ENCODE measurements around the gene PIP5K1C. TPM values are rescaled to one million over a fixed set of nuclear protein-coding genes. Genes with fewer than 3 reads are reported as not detected.
"Not testable (repeated sequence)": the region's sequence is repeated elsewhere in the genome, so short reads cannot be mapped to it uniquely, and the experiment has no call there.

Gene PIP5K1C
- polyA plus RNA-seq, 1 donor, result 23.0 TPM

- Histone ChIP-seq H3K4me3 (ENCODE audit: low read length) (no peak overlapping the region), H3K9me3 (ENCODE audit: control insufficient read depth, low read depth, low read length) (no peaks in the 10 kb centered on the region), H3K4me1 (ENCODE audit: control insufficient read depth, insufficient read depth, low read length) (peaks cover 41% of the 10 kb centered on the region), H3K27me3 (ENCODE audit: control insufficient read depth, insufficient read depth, low read length) (no peaks in the 10 kb centered on the region), H3K27ac (ENCODE audit: low read length) (peak overlapping the region; percentile 66), H3K36me3 (ENCODE audit: control insufficient read depth, insufficient read depth, low read length) (peaks cover 24% of the 10 kb centered on the region)
- WGBS (ENCODE audit: insufficient coverage, low lambda C conversion rate), result no CpG with 5 or more reads among the region's 17 CpGs
- no peak for DNase-seq
Measured at GRCh38 chr19:3667766-3668165, 32.5 kb downstream of the PIP5K1C start.

- H3K36me3 ChIP-seq (ENCODE audit: control insufficient read depth, insufficient read depth, low read length), result peaks cover 25% of the 10 kb centered on the region
- peaks cover under 1% of the 10 kb centered on the region for H3K9me3 ChIP-seq (ENCODE audit: control insufficient read depth, low read depth, low read length)
- no peak overlapping the region for H3K27ac ChIP-seq (ENCODE audit: low read length)
- H3K4me3 ChIP-seq (ENCODE audit: low read length), result no peak overlapping the region
- no CpG with 5 or more reads among the region's 18 CpGs for whole genome bisulfite sequencing (ENCODE audit: insufficient coverage, low lambda C conversion rate)
- DNase-seq, result no peak
- no peaks in the 10 kb centered on the region for H3K27me3 ChIP-seq (ENCODE audit: control insufficient read depth, insufficient read depth, low read length)
- peaks cover 39% of the 10 kb centered on the region for H3K4me1 ChIP-seq (ENCODE audit: control insufficient read depth, insufficient read depth, low read length)
Measured at GRCh38 chr19:3667037-3667638, 33.1 kb downstream of the PIP5K1C start.

- not testable (repeated sequence) for H3K27me3 ChIP-seq (ENCODE audit: control insufficient read depth, insufficient read depth, low read length); H3K9me3 ChIP-seq (ENCODE audit: control insufficient read depth, low read depth, low read length); H3K4me3 ChIP-seq (ENCODE audit: low read length); H3K27ac ChIP-seq (ENCODE audit: low read length); DNase-seq
- peaks cover 36% of the 10 kb centered on the region for H3K4me1 ChIP-seq (ENCODE audit: control insufficient read depth, insufficient read depth, low read length)
- H3K36me3 ChIP-seq (ENCODE audit: control insufficient read depth, insufficient read depth, low read length), result peaks cover 32% of the 10 kb centered on the region
- WGBS (ENCODE audit: insufficient coverage, low lambda C conversion rate), result no CpG with 5 or more reads among the region's 14 CpGs
Measured at GRCh38 chr19:3666545-3666856, 33.8 kb downstream of the PIP5K1C start.

GRCh38 chr19:3665681-3666544 is 34.4 kb downstream of the PIP5K1C start:
- no peak overlapping the region for H3K27ac ChIP-seq (ENCODE audit: low read length)
- peaks cover 38% of the 10 kb centered on the region for H3K36me3 ChIP-seq (ENCODE audit: control insufficient read depth, insufficient read depth, low read length)
- DNase-seq, result peak; percentile 33 to 43
- H3K4me3 ChIP-seq (ENCODE audit: low read length), result no peak overlapping the region
- peaks cover 7% of the 10 kb centered on the region for H3K9me3 ChIP-seq (ENCODE audit: control insufficient read depth, low read depth, low read length)
- peaks cover 31% of the 10 kb centered on the region for H3K4me1 ChIP-seq (ENCODE audit: control insufficient read depth, insufficient read depth, low read length)
- no peaks in the 10 kb centered on the region for H3K27me3 ChIP-seq (ENCODE audit: control insufficient read depth, insufficient read depth, low read length)
- WGBS (ENCODE audit: insufficient coverage, low lambda C conversion rate), result no CpG with 5 or more reads among the region's 40 CpGs

- H3K4me1 ChIP-seq (ENCODE audit: control insufficient read depth, insufficient read depth, low read length), result peaks cover 31% of the 10 kb centered on the region
- H3K27ac ChIP-seq (ENCODE audit: low read length), result no peak overlapping the region
- DNase-seq, result no peak
- no CpG with 5 or more reads among the region's 19 CpGs for WGBS (ENCODE audit: insufficient coverage, low lambda C conversion rate)
- no peak overlapping the region for H3K4me3 ChIP-seq (ENCODE audit: low read length)
- no peaks in the 10 kb centered on the region for H3K27me3 ChIP-seq (ENCODE audit: control insufficient read depth, insufficient read depth, low read length)
- peaks cover 43% of the 10 kb centered on the region for H3K36me3 ChIP-seq (ENCODE audit: control insufficient read depth, insufficient read depth, low read length)
- H3K9me3 ChIP-seq (ENCODE audit: control insufficient read depth, low read depth, low read length), result peaks cover 7% of the 10 kb centered on the region
Measured at GRCh38 chr19:3664879-3665642, 35.2 kb downstream of the PIP5K1C start.

- Histone ChIP-seq H3K4me1 (ENCODE audit: control insufficient read depth, insufficient read depth, low read length) (peaks cover 22% of the 10 kb centered on the region), H3K36me3 (ENCODE audit: control insufficient read depth, insufficient read depth, low read length) (peaks cover 51% of the 10 kb centered on the region), H3K9me3 (ENCODE audit: control insufficient read depth, low read depth, low read length) (peaks cover 7% of the 10 kb centered on the region), H3K4me3 (ENCODE audit: low read length) (no peak overlapping the region), H3K27ac (ENCODE audit: low read length) (no peak overlapping the region), H3K27me3 (ENCODE audit: control insufficient read depth, insufficient read depth, low read length) (no peaks in the 10 kb centered on the region)
- WGBS (ENCODE audit: insufficient coverage, low lambda C conversion rate), result no CpG with 5 or more reads among the region's 18 CpGs
- no peak for DNase-seq
Measured at GRCh38 chr19:3663838-3664237, 36.4 kb downstream of the PIP5K1C start.

GRCh38 chr19:3661284-3662238 is 38.7 kb downstream of the PIP5K1C start:
- Histone ChIP-seq H3K27me3 (ENCODE audit: control insufficient read depth, insufficient read depth, low read length) (no peaks in the 10 kb centered on the region), H3K4me3 (ENCODE audit: low read length) (no peak overlapping the region), H3K36me3 (ENCODE audit: control insufficient read depth, insufficient read depth, low read length) (peaks cover 65% of the 10 kb centered on the region), H3K9me3 (ENCODE audit: control insufficient read depth, low read depth, low read length) (peaks cover 13% of the 10 kb centered on the region), H3K27ac (ENCODE audit: low read length) (no peak overlapping the region), H3K4me1 (ENCODE audit: control insufficient read depth, insufficient read depth, low read length) (peaks cover 5% of the 10 kb centered on the region)
- no peak for DNase-seq
- 100% methylated on average over 1 of the region's 34 CpGs for WGBS (ENCODE audit: insufficient coverage, low lambda C conversion rate)

- no peak for DNase-seq
- Histone ChIP-seq H3K36me3 (ENCODE audit: control insufficient read depth, insufficient read depth, low read length) (peaks cover 67% of the 10 kb centered on the region), H3K9me3 (ENCODE audit: control insufficient read depth, low read depth, low read length) (peaks cover 18% of the 10 kb centered on the region), H3K27ac (ENCODE audit: low read length) (no peak overlapping the region), H3K27me3 (ENCODE audit: control insufficient read depth, insufficient read depth, low read length) (no peaks in the 10 kb centered on the region), H3K4me1 (ENCODE audit: control insufficient read depth, insufficient read depth, low read length) (no peaks in the 10 kb centered on the region), H3K4me3 (ENCODE audit: low read length) (no peak overlapping the region)
- WGBS (ENCODE audit: insufficient coverage, low lambda C conversion rate), result no CpG with 5 or more reads among the region's 23 CpGs
Measured at GRCh38 chr19:3660493-3661219, 39.6 kb downstream of the PIP5K1C start.

- no peak overlapping the region for H3K27ac ChIP-seq (ENCODE audit: low read length)
- WGBS (ENCODE audit: insufficient coverage, low lambda C conversion rate), result no CpG with 5 or more reads among the region's 22 CpGs
- no peak overlapping the region for H3K4me3 ChIP-seq (ENCODE audit: low read length)
- no peaks in the 10 kb centered on the region for H3K27me3 ChIP-seq (ENCODE audit: control insufficient read depth, insufficient read depth, low read length)
- H3K9me3 ChIP-seq (ENCODE audit: control insufficient read depth, low read depth, low read length), result peaks cover 18% of the 10 kb centered on the region
- H3K4me1 ChIP-seq (ENCODE audit: control insufficient read depth, insufficient read depth, low read length), result no peaks in the 10 kb centered on the region
- H3K36me3 ChIP-seq (ENCODE audit: control insufficient read depth, insufficient read depth, low read length), result peaks cover 65% of the 10 kb centered on the region
- DNase-seq, result no peak
Measured at GRCh38 chr19:3659746-3660112, 40.5 kb downstream of the PIP5K1C start.
